ENCODE measurements around the gene FGF14. TPM values are rescaled to one million over a fixed set of nuclear protein-coding genes. Genes with fewer than 3 reads are reported as not detected.

Gene FGF14
- total RNA-seq, 1 donor from 2014 or later, result 2.9 TPM

DNA sequence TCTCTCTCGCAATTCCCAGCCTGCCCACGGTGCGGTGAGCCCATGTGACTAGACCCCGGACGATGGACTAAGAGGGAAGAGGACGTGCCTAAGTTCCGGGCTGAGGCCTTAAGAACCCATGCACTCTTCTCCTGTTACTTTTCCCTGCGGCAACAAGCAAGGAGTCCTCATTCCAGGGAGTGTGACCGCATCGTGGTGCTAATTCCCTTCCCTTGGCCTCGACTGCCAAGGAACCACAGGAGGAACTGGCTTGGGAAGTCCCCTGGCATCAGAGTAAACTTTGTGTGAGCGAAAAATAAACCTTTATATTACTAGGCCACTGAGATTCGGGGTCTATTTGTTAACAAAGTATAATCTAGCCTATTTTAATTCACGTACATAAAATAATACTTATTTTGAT lies 34.0 kb downstream of the FGF14 start:
- no peak for DNase-seq
- TF ChIP-seq, protein P1, sequence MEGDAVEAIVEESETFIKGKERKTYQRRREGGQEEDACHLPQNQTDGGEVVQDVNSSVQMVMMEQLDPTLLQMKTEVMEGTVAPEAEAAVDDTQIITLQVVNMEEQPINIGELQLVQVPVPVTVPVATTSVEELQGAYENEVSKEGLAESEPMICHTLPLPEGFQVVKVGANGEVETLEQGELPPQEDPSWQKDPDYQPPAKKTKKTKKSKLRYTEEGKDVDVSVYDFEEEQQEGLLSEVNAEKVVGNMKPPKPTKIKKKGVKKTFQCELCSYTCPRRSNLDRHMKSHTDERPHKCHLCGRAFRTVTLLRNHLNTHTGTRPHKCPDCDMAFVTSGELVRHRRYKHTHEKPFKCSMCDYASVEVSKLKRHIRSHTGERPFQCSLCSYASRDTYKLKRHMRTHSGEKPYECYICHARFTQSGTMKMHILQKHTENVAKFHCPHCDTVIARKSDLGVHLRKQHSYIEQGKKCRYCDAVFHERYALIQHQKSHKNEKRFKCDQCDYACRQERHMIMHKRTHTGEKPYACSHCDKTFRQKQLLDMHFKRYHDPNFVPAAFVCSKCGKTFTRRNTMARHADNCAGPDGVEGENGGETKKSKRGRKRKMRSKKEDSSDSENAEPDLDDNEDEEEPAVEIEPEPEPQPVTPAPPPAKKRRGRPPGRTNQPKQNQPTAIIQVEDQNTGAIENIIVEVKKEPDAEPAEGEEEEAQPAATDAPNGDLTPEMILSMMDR (IDR thresholded peaks at IDR 0.05; ENCODE audit: borderline replicate concordance), result no peak
- no peak overlapping the region for H3K4me3 ChIP-seq
- intact Hi-C loops (cut with micrococcal nuclease), result no loop called here
- H3K27ac ChIP-seq (replicated peaks), result no peak overlapping the region
- H3K4me1 ChIP-seq, result no peaks in the 10 kb centered on the region
- no peaks in the 10 kb centered on the region for H3K27me3 ChIP-seq (ENCODE audit: low read depth)
- no peaks in the 10 kb centered on the region for H3K36me3 ChIP-seq
- H3K9me3 ChIP-seq (replicated peaks), result no peaks in the 10 kb centered on the region

DNA sequence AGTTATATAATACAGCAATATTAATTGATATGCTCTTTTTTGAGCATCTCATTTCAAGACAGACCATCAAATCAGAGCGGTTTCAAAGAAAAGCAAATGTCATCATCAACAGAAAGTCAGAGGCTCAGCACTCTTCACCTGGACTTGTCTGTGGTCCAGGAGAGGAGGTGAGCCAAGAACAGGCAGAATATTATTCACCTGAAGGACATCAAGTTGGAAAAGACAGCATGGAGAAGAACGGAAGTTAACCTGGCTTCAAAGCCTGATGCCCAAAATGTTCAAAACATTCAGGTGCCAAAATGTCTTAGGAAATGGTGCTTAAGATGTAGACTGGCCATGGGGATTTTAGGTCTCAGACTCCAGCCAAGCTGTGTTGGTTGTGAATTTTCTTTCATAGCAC lies 40.7 kb downstream of the FGF14 start:
- DNase-seq, result no peak
- Histone ChIP-seq H3K27me3 (ENCODE audit: low read depth) (no peaks in the 10 kb centered on the region), H3K9me3 (replicated peaks) (no peaks in the 10 kb centered on the region), H3K27ac (replicated peaks) (no peak overlapping the region), H3K36me3 (no peaks in the 10 kb centered on the region), H3K4me1 (no peaks in the 10 kb centered on the region), H3K4me3 (no peak overlapping the region)
- intact Hi-C loops (cut with micrococcal nuclease), result no loop called here
- TF ChIP-seq, protein P1 (IDR thresholded peaks at IDR 0.05; ENCODE audit: borderline replicate concordance), result no peak

DNA sequence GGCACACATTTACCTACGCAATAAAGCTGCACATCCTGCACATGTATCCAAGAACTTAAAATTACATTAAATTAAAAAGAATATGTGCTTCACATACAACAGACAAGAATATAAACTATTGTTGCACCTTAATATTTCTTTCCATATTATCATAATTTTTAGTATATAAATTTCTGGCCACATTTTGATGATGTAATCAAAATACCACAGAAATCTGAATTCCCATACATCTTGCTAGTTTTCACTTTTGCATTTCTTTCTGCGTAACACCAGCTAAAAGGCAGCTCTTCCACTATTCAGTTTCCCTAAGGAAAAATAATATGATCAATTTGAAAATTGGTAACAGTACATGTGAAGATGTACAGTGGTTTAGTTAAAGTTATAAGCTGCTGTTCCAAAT lies 42.6 kb downstream of the FGF14 start:
- no peak overlapping the region for H3K4me3 ChIP-seq
- H3K36me3 ChIP-seq, result no peaks in the 10 kb centered on the region
- TF ChIP-seq, protein P1 (IDR thresholded peaks at IDR 0.05; ENCODE audit: borderline replicate concordance), result no peak
- DNase-seq, result no peak
- no peak overlapping the region for H3K27ac ChIP-seq (replicated peaks)
- H3K9me3 ChIP-seq (replicated peaks), result no peaks in the 10 kb centered on the region
- H3K4me1 ChIP-seq, result no peaks in the 10 kb centered on the region
- intact Hi-C loops (cut with micrococcal nuclease), result no loop called here
- H3K27me3 ChIP-seq (ENCODE audit: low read depth), result no peaks in the 10 kb centered on the region

DNA sequence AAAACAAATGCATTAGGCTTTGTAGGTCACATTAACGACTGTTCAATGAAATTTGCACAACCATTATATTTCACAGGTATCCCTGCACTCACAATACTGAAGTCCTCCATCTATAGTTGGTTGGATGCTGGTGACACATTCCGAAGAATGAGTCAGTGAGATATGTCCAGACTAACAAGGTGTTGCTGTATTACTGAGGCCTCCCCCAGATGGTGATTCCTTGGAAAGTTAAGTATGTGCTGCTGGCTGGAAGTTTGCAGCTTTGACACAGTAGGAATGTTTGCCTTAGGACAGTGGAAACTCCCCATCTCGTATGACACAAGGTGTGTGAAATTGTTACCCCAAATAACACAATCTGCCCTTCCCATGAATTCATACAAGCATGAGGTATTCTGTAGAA lies 46.6 kb downstream of the FGF14 start:
- H3K27me3 ChIP-seq (ENCODE audit: low read depth), result no peaks in the 10 kb centered on the region
- H3K4me3 ChIP-seq, result no peak overlapping the region
- TF ChIP-seq, protein P1 (IDR thresholded peaks at IDR 0.05; ENCODE audit: borderline replicate concordance), result no peak
- no peaks in the 10 kb centered on the region for H3K36me3 ChIP-seq
- H3K27ac ChIP-seq (replicated peaks), result no peak overlapping the region
- no peak for DNase-seq
- intact Hi-C loops (cut with micrococcal nuclease), result no loop called here
- no peaks in the 10 kb centered on the region for H3K4me1 ChIP-seq
- H3K9me3 ChIP-seq (replicated peaks), result no peaks in the 10 kb centered on the region

DNA sequence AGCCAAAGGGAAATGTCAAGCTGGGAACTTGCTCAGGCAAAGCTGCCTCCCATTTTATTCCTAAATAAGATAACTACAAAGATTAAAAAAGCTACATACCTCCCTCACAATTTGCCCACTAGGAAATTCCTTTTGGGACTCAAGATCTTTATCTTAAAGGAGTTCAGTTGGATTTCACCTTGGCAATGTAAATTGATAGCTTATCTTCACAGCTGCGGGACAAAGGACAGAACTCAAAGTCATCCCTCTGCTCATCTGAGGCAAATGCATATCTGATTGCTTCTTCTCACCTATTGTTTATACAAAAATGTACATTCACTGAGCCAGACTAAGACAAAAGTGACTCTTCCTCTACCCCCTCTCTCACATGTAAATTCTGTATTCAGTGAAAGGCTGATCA lies 47.8 kb downstream of the FGF14 start:
- H3K27ac ChIP-seq (replicated peaks), result no peak overlapping the region
- TF ChIP-seq, protein P1 (IDR thresholded peaks at IDR 0.05; ENCODE audit: borderline replicate concordance), result no peak
- H3K4me1 ChIP-seq, result no peaks in the 10 kb centered on the region
- intact Hi-C loops (cut with micrococcal nuclease), result no loop called here
- no peaks in the 10 kb centered on the region for H3K27me3 ChIP-seq (ENCODE audit: low read depth)
- no peak overlapping the region for H3K4me3 ChIP-seq
- no peak for DNase-seq
- H3K36me3 ChIP-seq, result no peaks in the 10 kb centered on the region
- H3K9me3 ChIP-seq (replicated peaks), result no peaks in the 10 kb centered on the region

DNA sequence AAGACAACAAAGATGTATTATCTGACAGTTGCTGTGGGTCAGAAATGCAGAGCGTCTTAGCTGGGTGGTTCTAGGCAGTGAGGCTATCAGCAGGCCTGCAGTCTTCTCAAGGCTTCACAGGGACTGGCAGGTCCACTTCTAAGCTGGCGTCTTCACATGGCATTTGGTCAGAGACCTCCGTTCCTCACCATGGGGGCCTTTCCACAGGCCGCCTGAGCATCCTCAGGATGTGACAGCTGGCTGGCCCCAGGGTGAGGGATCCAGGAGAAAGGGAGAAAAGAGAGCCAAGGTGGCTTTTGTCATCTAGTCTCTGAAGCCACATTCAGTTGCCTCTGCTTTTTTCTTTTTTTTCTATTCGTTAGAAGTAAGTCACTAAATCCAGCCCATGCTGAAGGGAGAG lies 50.3 kb downstream of the FGF14 start:
- no peaks in the 10 kb centered on the region for H3K9me3 ChIP-seq (replicated peaks)
- no peak for DNase-seq
- no peaks in the 10 kb centered on the region for H3K36me3 ChIP-seq
- intact Hi-C loops (cut with micrococcal nuclease), result no loop called here
- H3K4me1 ChIP-seq, result no peaks in the 10 kb centered on the region
- TF ChIP-seq, protein P1 (IDR thresholded peaks at IDR 0.05; ENCODE audit: borderline replicate concordance), result no peak
- H3K4me3 ChIP-seq, result no peak overlapping the region
- no peak overlapping the region for H3K27ac ChIP-seq (replicated peaks)
- H3K27me3 ChIP-seq (ENCODE audit: low read depth), result no peaks in the 10 kb centered on the region
